GM12872 (cell line): ENCODE measurements around the gene C15orf62.

Experiments used
- TF ChIP-seq, protein P1 (sequence below): IDR thresholded peaks from 3 replicates; pipeline ENCODE4 v1.5.1; 2011; ENCODE audit warnings: low read depth, mild to moderate bottlenecking, low read length, moderate library complexity; ENCODE audit not compliant: insufficient read depth

The C15orf62 gene

GRCh38 chr15:40737048-40737447, 32.7 kb upstream of the C15orf62 start:
- TF ChIP-seq, protein P1, sequence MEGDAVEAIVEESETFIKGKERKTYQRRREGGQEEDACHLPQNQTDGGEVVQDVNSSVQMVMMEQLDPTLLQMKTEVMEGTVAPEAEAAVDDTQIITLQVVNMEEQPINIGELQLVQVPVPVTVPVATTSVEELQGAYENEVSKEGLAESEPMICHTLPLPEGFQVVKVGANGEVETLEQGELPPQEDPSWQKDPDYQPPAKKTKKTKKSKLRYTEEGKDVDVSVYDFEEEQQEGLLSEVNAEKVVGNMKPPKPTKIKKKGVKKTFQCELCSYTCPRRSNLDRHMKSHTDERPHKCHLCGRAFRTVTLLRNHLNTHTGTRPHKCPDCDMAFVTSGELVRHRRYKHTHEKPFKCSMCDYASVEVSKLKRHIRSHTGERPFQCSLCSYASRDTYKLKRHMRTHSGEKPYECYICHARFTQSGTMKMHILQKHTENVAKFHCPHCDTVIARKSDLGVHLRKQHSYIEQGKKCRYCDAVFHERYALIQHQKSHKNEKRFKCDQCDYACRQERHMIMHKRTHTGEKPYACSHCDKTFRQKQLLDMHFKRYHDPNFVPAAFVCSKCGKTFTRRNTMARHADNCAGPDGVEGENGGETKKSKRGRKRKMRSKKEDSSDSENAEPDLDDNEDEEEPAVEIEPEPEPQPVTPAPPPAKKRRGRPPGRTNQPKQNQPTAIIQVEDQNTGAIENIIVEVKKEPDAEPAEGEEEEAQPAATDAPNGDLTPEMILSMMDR: no peak

DNA sequence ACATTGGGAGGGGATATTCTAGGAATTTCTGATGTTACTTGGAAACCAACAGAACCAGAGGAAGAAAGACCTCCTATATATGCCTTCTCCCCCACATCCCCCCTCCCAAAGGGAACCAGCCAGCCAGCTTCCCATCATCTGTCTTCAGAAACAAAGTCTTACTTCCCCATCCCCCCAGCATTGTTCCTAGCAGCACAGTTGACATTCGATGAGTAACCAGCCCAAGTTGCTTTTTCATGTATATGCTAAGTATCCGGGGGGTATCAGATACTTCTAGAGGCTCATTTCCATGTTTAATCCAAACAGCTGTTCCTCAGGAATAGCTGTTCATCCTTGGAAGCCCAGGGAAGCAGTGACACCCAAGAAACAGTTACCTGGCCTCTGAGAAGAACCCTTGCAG, 30.7 kb upstream of the C15orf62 start:
- TF ChIP-seq, protein P1: no peak

GRCh38 chr15:40739854-40740253, 29.9 kb upstream of the C15orf62 start:
- TF ChIP-seq, protein P1: no peak

DNA sequence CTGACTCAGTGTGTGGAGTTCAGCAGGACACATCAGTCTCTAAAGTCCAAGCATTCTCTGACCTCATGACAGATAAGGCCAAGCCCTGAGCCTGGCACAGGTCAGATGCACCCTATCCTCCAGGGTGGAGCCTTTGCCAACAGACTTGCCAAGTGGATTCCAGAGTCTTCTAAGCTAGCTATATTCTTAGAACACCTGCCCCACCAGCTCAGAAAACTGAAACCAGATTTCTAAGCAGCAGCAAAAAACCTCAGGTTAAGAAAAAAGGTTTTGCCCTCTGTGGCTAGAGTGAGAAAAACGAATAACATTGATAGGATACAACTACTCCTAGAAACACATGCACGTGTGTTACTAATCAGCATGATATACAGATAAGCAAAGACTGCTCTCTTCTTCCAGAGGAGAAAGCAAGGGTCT, 26.3 kb upstream of the C15orf62 start:
- TF ChIP-seq, protein P1: no peak

- TF ChIP-seq, protein P1: no peak
These were observed 25.6 kb upstream of the C15orf62 start for GRCh38 chr15:40743921-40744814.

DNA sequence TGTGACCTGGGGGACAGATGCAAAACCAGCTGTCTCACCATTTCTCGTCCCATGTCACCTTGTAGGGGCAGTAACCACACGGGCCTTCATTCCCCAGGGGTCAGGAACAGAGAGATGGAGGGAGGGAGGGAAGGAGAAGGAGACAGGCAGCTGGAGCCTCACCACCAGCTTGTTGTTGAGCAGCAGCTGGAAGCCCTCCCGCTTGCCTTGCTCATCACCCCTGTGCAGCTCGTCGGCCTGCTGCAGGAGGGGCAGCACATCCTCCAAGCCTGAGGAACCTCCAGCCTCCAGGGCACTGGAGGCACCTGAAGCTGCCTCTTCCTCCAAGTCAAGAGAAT, 25.0 kb upstream of the C15orf62 start:
- TF ChIP-seq, protein P1: no peak

DNA sequence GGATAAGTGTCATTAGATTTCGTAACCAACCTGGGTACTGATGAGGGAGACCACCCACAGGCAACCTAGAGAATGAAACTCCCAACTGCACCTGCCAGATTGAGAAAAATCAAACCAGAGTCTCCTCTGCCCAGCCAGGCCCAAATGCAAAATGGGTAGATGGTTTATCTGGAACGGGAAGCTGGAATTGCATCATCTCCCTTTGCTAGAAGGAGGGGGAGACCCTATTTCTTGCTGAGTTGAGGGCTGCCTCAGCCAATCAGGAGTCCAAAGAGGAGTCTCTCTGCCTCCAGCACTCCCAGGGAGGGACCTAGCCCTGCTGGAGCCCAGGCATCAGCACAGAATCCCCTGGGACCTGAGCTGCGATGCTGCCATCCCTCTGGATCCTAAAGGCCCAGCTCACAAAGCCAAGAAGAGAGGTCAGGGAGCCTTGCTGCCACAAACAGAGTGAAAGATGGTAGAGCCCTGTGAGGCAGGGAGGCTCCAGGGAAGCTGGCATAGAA, 22.8 kb upstream of the C15orf62 start:
- TF ChIP-seq, protein P1: no peak
